Fibroblast of the aortic adventitia (primary cell): ENCODE results near the gene ACTL7A. TPM values are rescaled to one million over a fixed set of nuclear protein-coding genes. Genes with fewer than 3 reads are reported as not detected.

Source experiments
- DNase-seq: peaks from one replicate; pipeline ENCODE4 v3.0.0-alpha.2; 2010; ENCODE audit warnings: low read depth
- H3K4me3 ChIP-seq: 2 replicates; pipeline ENCODE4 v1.5.1; 2011; ENCODE audit warnings: low read depth, mild to moderate bottlenecking, control low read depth, low read length, moderate library complexity
- CTCF ChIP-seq: IDR thresholded peaks from 2 replicates; pipeline ENCODE4 v1.5.1; 2011; ENCODE audit warnings: mild to moderate bottlenecking, low read length, control low read depth, inconsistent platforms; ENCODE audit not compliant: insufficient read depth
- total RNA-seq: library from RNA; depleted of rRNA; stranded (reverse); fragments of >200 nt; gene quantifications from 2 replicates; pipeline ENCODE4 v1.2.3, GENCODE V29; 2012; ENCODE audit warnings: low replicate concordance

Gene ACTL7A
- total RNA-seq, 1 donor = not detected

- DNase-seq = no peak
- TF ChIP-seq CTCF = no peak
- no peak overlapping the region for H3K4me3 ChIP-seq
Measured at GRCh38 chr9:108874058-108874788, 12.2 kb downstream of the ACTL7A start.

GRCh38 chr9:108876425-108876824 lies 14.4 kb downstream of the ACTL7A start:
- DNase-seq = no peak
- TF ChIP-seq CTCF = no peak

GRCh38 chr9:108877524-108877923 lies 15.5 kb downstream of the ACTL7A start:
- no peak for TF ChIP-seq CTCF
- no peak overlapping the region for H3K4me3 ChIP-seq
- DNase-seq = no peak

More at GRCh38 chr9:108876425-108876824, 14.4 kb downstream of the ACTL7A start:
- H3K4me3 ChIP-seq = no peak overlapping the region

GRCh38 chr9:108880738-108881316 lies 18.8 kb downstream of the ACTL7A start:
- no peak for DNase-seq
- TF ChIP-seq CTCF = no peak
- H3K4me3 ChIP-seq = no peak overlapping the region

GRCh38 chr9:108882052-108882888 lies 20.2 kb downstream of the ACTL7A start:
- no peak for DNase-seq
- TF ChIP-seq CTCF = no peak
- H3K4me3 ChIP-seq = no peak overlapping the region

- no peak for TF ChIP-seq CTCF
- no peak overlapping the region for H3K4me3 ChIP-seq
- DNase-seq = no peak
Measured at GRCh38 chr9:108883085-108883484, 21.0 kb downstream of the ACTL7A start.
